PC-9 (cell line): Measurements from ENCODE around the gene TIMM9. TPM values are rescaled to one million over a fixed set of nuclear protein-coding genes. Genes with fewer than 3 reads are reported as not detected.

ENCODE experiments used
- BruUV-seq: library from RNA; stranded (reverse); fragments of 400-500 nt; replicated peaks from 2 replicates; lab custom pipeline; 2021; lab: Mats Ljungman, UMichigan
- CTCF ChIA-PET: fragments of 300-600 bp; sonication (Branson Sonifier 250); formaldehyde crosslinking; loops from one replicate; lab custom pipeline; 2022; ENCODE audit warnings: antibody characterized with exemption; lab: Charles Lee
- POLR2A ChIA-PET: fragments of 300-600 bp; sonication (Branson Sonifier 250); formaldehyde crosslinking; loops from one replicate; lab custom pipeline; 2022; ENCODE audit warnings: antibody characterized with exemption; ENCODE audit not compliant: unreplicated experiment; lab: Charles Lee
- DNase-seq, 2 experiments: peaks; one replicate each; pipeline versions ENCODE4 v3.0.0 to v3.0.0-alpha.2; 2015 to 2022; ENCODE audit warnings: mixed read lengths in 1 of 2
- H2AFZ ChIP-seq: fragments of 200-600 bp; sonication (generic); 2 replicates; pipeline ENCODE4 v1.8.1; 2017; ENCODE audit warnings: antibody characterized with exemption
- H3F3A ChIP-seq: fragments of 200-600 bp; sonication (generic); 2 replicates; pipeline ENCODE4 v1.8.1; 2017; ENCODE audit warnings: antibody characterized with exemption, mild to moderate bottlenecking, low read depth; ENCODE audit not compliant: insufficient read depth
- H3K27ac ChIP-seq: fragments of 200-600 bp; sonication (generic); 2 replicates; pipeline ENCODE4 v1.6.1; 2016; ENCODE audit warnings: mixed run types
- H3K27me3 ChIP-seq: fragments of 200-600 bp; sonication (generic); 2 replicates; pipeline ENCODE4 v1.6.1; 2016; ENCODE audit warnings: low read depth, mixed run types; ENCODE audit not compliant: insufficient read depth
- H3K36me3 ChIP-seq: fragments of 200-600 bp; sonication (generic); 2 replicates; pipeline ENCODE4 v1.6.1; 2016; ENCODE audit warnings: low read depth, mixed run types
- H3K4me1 ChIP-seq: fragments of 200-600 bp; sonication (generic); replicated peaks from 2 replicates; pipeline ENCODE4 v1.6.1; 2016; ENCODE audit warnings: mixed run types; ENCODE audit not compliant: insufficient read depth
- H3K4me2 ChIP-seq: fragments of 200-600 bp; sonication (generic); 2 replicates; pipeline ENCODE4 v1.6.1; 2017; ENCODE audit warnings: mixed run types
- H3K4me3 ChIP-seq: fragments of 200-600 bp; sonication (generic); 2 replicates; pipeline ENCODE4 v1.6.1; 2016; ENCODE audit warnings: mixed run types
- H3K79me2 ChIP-seq: fragments of 200-600 bp; sonication (generic); 2 replicates; pipeline ENCODE4 v1.6.1; 2017; ENCODE audit warnings: low read depth, mixed run types
- H3K9me2 ChIP-seq: fragments of 200-600 bp; sonication (generic); 2 replicates; pipeline ENCODE4 v1.8.1; 2017; ENCODE audit warnings: mild to moderate bottlenecking; ENCODE audit not compliant: insufficient read depth
- H3K9me3 ChIP-seq: fragments of 200-600 bp; sonication (generic); 2 replicates; pipeline ENCODE4 v1.8.1; 2016; ENCODE audit warnings: low read depth; ENCODE audit not compliant: insufficient read depth
- H4K20me1 ChIP-seq: fragments of 200-600 bp; sonication (generic); 2 replicates; pipeline ENCODE4 v1.8.1; 2017; ENCODE audit not compliant: insufficient read depth
- EZH2 ChIP-seq: fragments of 200-600 bp; sonication (generic); IDR thresholded peaks from 2 replicates; pipeline ENCODE4 v1.8.0; 2017; ENCODE audit warnings: antibody characterized with exemption, low read depth
- intact Hi-C: fragments of 100-400 bp; cut with micrococcal nuclease; formaldehyde crosslinking; loops from one replicate; pipeline ENCODE4 v1.10.0; 2022; ENCODE audit not compliant: unreplicated experiment
- total RNA-seq: library from RNA; stranded (reverse); gene quantifications from 2 replicates; pipeline ENCODE4 v1.2.3, GENCODE V29; 2021
- TF ChIP-seq, protein P1 (sequence below): fragments of 200-600 bp; sonication (generic); conservative IDR thresholded peaks from 2 replicates; pipeline ENCODE4 v1.6.1; 2017; ENCODE audit warnings: mixed run types, antibody characterized with exemption, mild to moderate bottlenecking, moderate library complexity

Gene TIMM9
- total RNA-seq, 1 experiment from 2014 or later = 37.0 TPM

DNA sequence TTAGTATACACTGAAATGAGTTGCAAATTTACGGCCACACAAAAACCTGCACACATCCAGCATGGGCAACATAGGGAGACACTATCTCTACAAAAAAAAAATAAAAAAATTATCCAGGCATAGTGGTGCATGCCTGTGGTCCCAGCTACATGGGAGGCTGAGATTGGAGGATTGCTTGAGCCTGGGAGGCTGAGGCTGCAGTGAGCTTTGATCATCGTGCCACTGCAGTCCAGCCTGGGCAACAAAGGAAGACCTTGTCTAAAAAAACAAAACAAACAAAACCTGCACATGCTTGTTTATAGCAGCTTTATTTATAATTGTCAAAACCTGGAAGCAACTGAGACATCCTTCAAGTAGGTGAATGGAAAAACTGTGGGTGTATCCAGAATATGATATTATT lies 36.5 kb downstream of the TIMM9 start:
- intact Hi-C loops = no loop called here
- no peaks in the 10 kb centered on the region for H3K4me1 ChIP-seq
- H3K36me3 ChIP-seq = no peaks in the 10 kb centered on the region
- no peaks in the 10 kb centered on the region for H3K27me3 ChIP-seq
- H3K27ac ChIP-seq = no peak overlapping the region
- no peaks in the 10 kb centered on the region for H4K20me1 ChIP-seq
- no peaks in the 10 kb centered on the region for H3K9me3 ChIP-seq
- ChIA-PET POLR2A (no interaction called here), CTCF (no interaction called here)
- no peak for DNase-seq
- no peaks in the 10 kb centered on the region for H3K9me2 ChIP-seq
- no peak overlapping the region for H3K4me3 ChIP-seq
- H2AFZ ChIP-seq = no peak overlapping the region
- no TSS peak for BruUV-seq
- TF ChIP-seq, protein P1, sequence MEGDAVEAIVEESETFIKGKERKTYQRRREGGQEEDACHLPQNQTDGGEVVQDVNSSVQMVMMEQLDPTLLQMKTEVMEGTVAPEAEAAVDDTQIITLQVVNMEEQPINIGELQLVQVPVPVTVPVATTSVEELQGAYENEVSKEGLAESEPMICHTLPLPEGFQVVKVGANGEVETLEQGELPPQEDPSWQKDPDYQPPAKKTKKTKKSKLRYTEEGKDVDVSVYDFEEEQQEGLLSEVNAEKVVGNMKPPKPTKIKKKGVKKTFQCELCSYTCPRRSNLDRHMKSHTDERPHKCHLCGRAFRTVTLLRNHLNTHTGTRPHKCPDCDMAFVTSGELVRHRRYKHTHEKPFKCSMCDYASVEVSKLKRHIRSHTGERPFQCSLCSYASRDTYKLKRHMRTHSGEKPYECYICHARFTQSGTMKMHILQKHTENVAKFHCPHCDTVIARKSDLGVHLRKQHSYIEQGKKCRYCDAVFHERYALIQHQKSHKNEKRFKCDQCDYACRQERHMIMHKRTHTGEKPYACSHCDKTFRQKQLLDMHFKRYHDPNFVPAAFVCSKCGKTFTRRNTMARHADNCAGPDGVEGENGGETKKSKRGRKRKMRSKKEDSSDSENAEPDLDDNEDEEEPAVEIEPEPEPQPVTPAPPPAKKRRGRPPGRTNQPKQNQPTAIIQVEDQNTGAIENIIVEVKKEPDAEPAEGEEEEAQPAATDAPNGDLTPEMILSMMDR = no peak
- TF ChIP-seq EZH2 = no peak
- H3F3A ChIP-seq = no peaks in the 10 kb centered on the region; the same call in 1 of the 2 replicates
- no peak overlapping the region for H3K4me2 ChIP-seq
- no peaks in the 10 kb centered on the region for H3K79me2 ChIP-seq

DNA sequence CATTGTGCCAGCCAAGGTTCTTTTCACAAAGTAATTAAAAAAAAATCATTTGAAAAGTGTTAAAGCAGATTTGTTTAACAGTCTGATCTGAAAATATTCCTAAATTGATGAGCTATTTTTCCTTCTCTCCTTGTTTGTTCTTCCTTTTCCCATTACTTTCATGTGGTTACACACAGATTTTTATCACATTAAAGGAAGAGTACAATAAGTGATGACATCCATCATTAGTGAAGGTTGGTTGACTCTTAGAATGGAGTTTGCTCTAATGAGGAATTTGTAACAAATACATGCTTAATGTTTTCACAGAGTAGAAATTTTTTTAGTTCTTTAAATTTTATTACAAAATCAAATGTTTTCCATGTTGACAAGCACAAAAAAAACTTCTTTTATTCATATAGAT lies 50.5 kb downstream of the TIMM9 start:
- intact Hi-C loops = no loop called here
- no peak for DNase-seq
- Histone ChIP-seq H3K79me2 (no peaks in the 10 kb centered on the region), H3K27me3 (no peaks in the 10 kb centered on the region), H3K9me2 (no peaks in the 10 kb centered on the region), H2AFZ (no peak overlapping the region), H3K4me1 (no peaks in the 10 kb centered on the region), H3K27ac (no peak overlapping the region), H4K20me1 (no peaks in the 10 kb centered on the region), H3K4me3 (no peak overlapping the region), H3K36me3 (no peaks in the 10 kb centered on the region), H3K4me2 (no peak overlapping the region), H3F3A (no peaks in the 10 kb centered on the region), H3K9me3 (no peaks in the 10 kb centered on the region)
- no TSS peak for BruUV-seq
- POLR2A ChIA-PET = no interaction called here
- CTCF ChIA-PET = interaction anchor here (0.6 kb wide), 1 partner anchor 14 kb away, joined by 3 read pairs; no protein-coding TSS in a partner anchor
- no peak for TF ChIP-seq EZH2
- TF ChIP-seq, protein P1 = no peak

DNA sequence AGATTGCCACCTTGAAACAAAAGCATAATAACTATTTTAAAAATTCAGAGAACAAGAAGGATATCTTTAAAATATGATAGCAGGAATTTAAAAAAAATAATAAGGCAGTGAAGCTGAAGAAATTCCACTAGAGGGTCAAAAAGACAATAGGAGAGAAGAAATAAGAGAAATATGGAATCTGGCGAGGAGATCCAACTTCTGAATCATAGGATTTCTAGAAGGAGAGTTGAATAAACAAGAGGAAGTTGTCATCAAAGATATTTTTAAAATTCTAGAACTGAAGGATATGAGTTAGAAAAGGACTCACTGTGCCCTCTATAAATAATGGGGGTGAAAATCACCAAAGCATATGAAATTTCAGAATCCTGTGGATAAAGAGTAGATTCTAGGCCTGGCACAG lies 58.4 kb downstream of the TIMM9 start:
- H3K79me2 ChIP-seq = no peaks in the 10 kb centered on the region
- H3K4me3 ChIP-seq = no peak overlapping the region
- H3K9me3 ChIP-seq = no peaks in the 10 kb centered on the region
- BruUV-seq = no TSS peak
- no peaks in the 10 kb centered on the region for H3K27me3 ChIP-seq
- H4K20me1 ChIP-seq = no peaks in the 10 kb centered on the region
- intact Hi-C loops = no loop called here
- H3K4me1 ChIP-seq = no peaks in the 10 kb centered on the region
- no peak for TF ChIP-seq EZH2
- no peaks in the 10 kb centered on the region for H3K9me2 ChIP-seq
- no peak overlapping the region for H3K4me2 ChIP-seq
- DNase-seq = no peak
- CTCF ChIA-PET = no interaction called here
- H3K27ac ChIP-seq = no peak overlapping the region
- H3K36me3 ChIP-seq = 0 out of 2 replicates have a peak, but pooled peaks cover 5% of the 10 kb centered on the region
- POLR2A ChIA-PET = no interaction called here
- H2AFZ ChIP-seq = no peak overlapping the region
- H3F3A ChIP-seq = no peaks in the 10 kb centered on the region

DNA sequence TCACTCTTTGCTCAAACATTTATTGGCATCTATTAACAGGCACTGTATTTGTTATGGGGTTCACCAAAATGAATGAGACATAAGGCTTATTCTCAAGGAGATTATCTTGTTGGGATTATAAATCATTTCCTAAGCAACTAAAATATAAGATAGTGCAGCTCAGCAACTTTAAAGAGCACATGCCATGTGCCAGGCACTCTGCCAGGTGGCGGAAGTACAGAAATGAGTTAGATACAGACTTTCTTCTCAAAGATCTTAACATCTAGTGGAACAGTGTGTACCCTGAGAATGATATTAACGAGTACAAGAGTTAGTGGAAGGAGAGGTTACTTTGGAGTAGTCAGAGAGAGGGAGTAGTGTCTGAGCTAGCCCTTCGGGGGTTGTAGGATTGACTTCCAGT lies 60.0 kb downstream of the TIMM9 start:
- Histone ChIP-seq H4K20me1 (no peaks in the 10 kb centered on the region), H3F3A (no peaks in the 10 kb centered on the region), H3K9me2 (no peaks in the 10 kb centered on the region), H2AFZ (no peak overlapping the region), H3K4me3 (no peak overlapping the region), H3K27ac (no peak overlapping the region), H3K27me3 (no peaks in the 10 kb centered on the region), H3K9me3 (no peaks in the 10 kb centered on the region), H3K79me2 (no peaks in the 10 kb centered on the region), H3K4me2 (no peak overlapping the region), H3K4me1 (no peaks in the 10 kb centered on the region), H3K36me3 (0 out of 2 replicates have a peak, but pooled peaks cover 5% of the 10 kb centered on the region)
- TF ChIP-seq, protein P1 = no peak
- no peak for TF ChIP-seq EZH2
- intact Hi-C loops = no loop called here
- CTCF ChIA-PET = no interaction called here
- POLR2A ChIA-PET = no interaction called here
- BruUV-seq = no TSS peak
- DNase-seq = no peak
